Type B pancreatic cell (in vitro differentiated cells): ENCODE measurements around the gene MAGEB17. TPM values are rescaled to one million over a fixed set of nuclear protein-coding genes. Genes with fewer than 3 reads are reported as not detected.

ENCODE experiments used
- DNase-seq: peaks from one replicate; pipeline ENCODE4 v3.0.0; 2021; ENCODE audit warnings: mixed read lengths; ENCODE audit not compliant: unreplicated experiment; ENCODE audit errors: extremely low spot score
- H3K27ac Mint-ChIP-seq: 2 replicates; pipeline ENCODE4 v1.8.0; 2021; ENCODE audit warnings: mild to moderate bottlenecking, mixed read lengths
- H3K27me3 Mint-ChIP-seq: 2 replicates; pipeline ENCODE4 v1.8.0; 2021; ENCODE audit warnings: mixed read lengths
- H3K36me3 Mint-ChIP-seq: 2 replicates; pipeline ENCODE4 v1.8.0; 2021; ENCODE audit warnings: mixed read lengths
- H3K4me1 Mint-ChIP-seq: one replicate; pipeline ENCODE4 v1.8.0; 2021; ENCODE audit warnings: mixed read lengths; ENCODE audit not compliant: unreplicated experiment
- H3K4me3 Mint-ChIP-seq: 2 replicates; pipeline ENCODE4 v1.8.0; 2021; ENCODE audit warnings: mild to moderate bottlenecking, mixed read lengths
- H3K9me3 Mint-ChIP-seq: 2 replicates; pipeline ENCODE4 v1.8.0; 2021; ENCODE audit warnings: mixed read lengths
- CTCF ChIP-seq: fragments of 200-600 bp; sonication (generic); conservative IDR thresholded peaks from 2 replicates; pipeline ENCODE4 v1.5.0; 2021; ENCODE audit warnings: antibody characterized with exemption, mild to moderate bottlenecking
- total RNA-seq: library from RNA; stranded (reverse); gene quantifications from 2 replicates; pipeline ENCODE4 v1.2.1, GENCODE V29; 2021; ENCODE audit warnings: low replicate concordance

The MAGEB17 gene
- total RNA-seq, 1 donor from 2014 or later, result not detected

GRCh38 chrX:16138108-16138427 lies 29.2 kb upstream of the MAGEB17 start:
- Mint-ChIP-seq H3K36me3 (no peaks in the 10 kb centered on the region), H3K9me3 (peaks cover under 1% of the 10 kb centered on the region), H3K4me1 (peaks cover 8% of the 10 kb centered on the region), H3K27me3 (peaks cover 3% of the 10 kb centered on the region), H3K27ac (no peak overlapping the region), H3K4me3 (no peak overlapping the region)
- TF ChIP-seq CTCF, result peak; percentile 36
- no peak for DNase-seq

- no peak overlapping the region for H3K27ac Mint-ChIP-seq
- no peaks in the 10 kb centered on the region for H3K36me3 Mint-ChIP-seq
- no peak for TF ChIP-seq CTCF
- peaks cover 15% of the 10 kb centered on the region for H3K9me3 Mint-ChIP-seq
- H3K4me3 Mint-ChIP-seq, result no peak overlapping the region
- no peak for DNase-seq
- H3K4me1 Mint-ChIP-seq, result peaks cover 20% of the 10 kb centered on the region
- peaks cover 9% of the 10 kb centered on the region for H3K27me3 Mint-ChIP-seq
These were observed 26.8 kb upstream of the MAGEB17 start for GRCh38 chrX:16140448-16140847.

DNA sequence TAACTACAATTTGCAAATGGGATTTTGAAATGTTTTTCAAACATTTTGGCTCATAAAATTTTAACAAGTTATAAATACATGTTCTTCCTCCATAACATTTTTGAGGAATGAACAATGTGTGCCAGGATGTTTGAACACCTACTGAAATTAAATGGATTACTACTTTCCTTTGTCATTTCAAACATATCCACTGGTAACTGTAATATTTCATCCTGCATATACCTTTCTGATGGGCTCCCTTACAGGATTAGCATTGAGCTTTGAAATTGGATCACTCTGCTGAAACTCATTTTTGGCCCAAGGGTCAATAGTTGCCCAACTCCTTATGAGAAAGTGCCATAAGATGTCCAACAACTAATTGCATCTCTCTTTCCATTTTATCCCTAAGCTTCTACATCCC lies 26.3 kb upstream of the MAGEB17 start:
- peaks cover 9% of the 10 kb centered on the region for H3K27me3 Mint-ChIP-seq
- no peak overlapping the region for H3K27ac Mint-ChIP-seq

GRCh38 chrX:16141422-16142245 lies 25.6 kb upstream of the MAGEB17 start:
- H3K4me3 Mint-ChIP-seq, result no peak overlapping the region
- peaks cover 20% of the 10 kb centered on the region for H3K4me1 Mint-ChIP-seq
- DNase-seq, result no peak
- H3K36me3 Mint-ChIP-seq, result no peaks in the 10 kb centered on the region
- peaks cover 15% of the 10 kb centered on the region for H3K9me3 Mint-ChIP-seq
- peaks cover 9% of the 10 kb centered on the region for H3K27me3 Mint-ChIP-seq
- no peak overlapping the region for H3K27ac Mint-ChIP-seq
- TF ChIP-seq CTCF, result no peak

More for the DNA sequence above, 26.3 kb upstream of the MAGEB17 start:
- no peak overlapping the region for H3K4me3 Mint-ChIP-seq
- no peak for DNase-seq
- peaks cover 20% of the 10 kb centered on the region for H3K4me1 Mint-ChIP-seq
- H3K36me3 Mint-ChIP-seq, result no peaks in the 10 kb centered on the region
- no peak for TF ChIP-seq CTCF
- H3K9me3 Mint-ChIP-seq, result peaks cover 15% of the 10 kb centered on the region

DNA sequence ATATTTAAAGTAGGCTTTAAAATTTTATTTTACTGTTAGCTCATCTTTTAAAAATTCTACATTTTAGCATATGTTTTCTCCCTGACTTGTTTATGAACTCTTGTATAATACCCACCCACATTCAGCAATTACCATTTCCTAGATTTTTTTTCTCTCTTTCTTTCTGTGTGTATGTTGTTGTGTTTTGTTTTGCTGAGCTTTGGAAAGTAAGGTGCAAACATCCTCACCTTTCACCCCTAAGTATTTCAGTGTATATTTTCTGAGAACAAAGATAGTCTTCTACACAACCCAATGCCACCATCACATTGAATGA lies 25.1 kb upstream of the MAGEB17 start:
- TF ChIP-seq CTCF, result no peak
- Mint-ChIP-seq H3K4me3 (no peak overlapping the region), H3K4me1 (peaks cover 20% of the 10 kb centered on the region), H3K9me3 (peaks cover 15% of the 10 kb centered on the region), H3K36me3 (no peaks in the 10 kb centered on the region), H3K27ac (no peak overlapping the region), H3K27me3 (peaks cover 9% of the 10 kb centered on the region)
- no peak for DNase-seq

- Mint-ChIP-seq H3K36me3 (no peaks in the 10 kb centered on the region), H3K27ac (no peak overlapping the region), H3K4me1 (peaks cover 20% of the 10 kb centered on the region), H3K9me3 (peaks cover 15% of the 10 kb centered on the region), H3K4me3 (no peak overlapping the region), H3K27me3 (peaks cover 12% of the 10 kb centered on the region)
- no peak for TF ChIP-seq CTCF
- DNase-seq, result no peak
These were observed 23.3 kb upstream of the MAGEB17 start for GRCh38 chrX:16143968-16144367.
